ENCODE measurements around the gene MAST4. TPM values are rescaled to one million over a fixed set of nuclear protein-coding genes. Genes with fewer than 3 reads are reported as not detected.

Gene MAST4
- total RNA-seq, 2 donors from 2014 or later, result 50.4 to 60.6 TPM

DNA sequence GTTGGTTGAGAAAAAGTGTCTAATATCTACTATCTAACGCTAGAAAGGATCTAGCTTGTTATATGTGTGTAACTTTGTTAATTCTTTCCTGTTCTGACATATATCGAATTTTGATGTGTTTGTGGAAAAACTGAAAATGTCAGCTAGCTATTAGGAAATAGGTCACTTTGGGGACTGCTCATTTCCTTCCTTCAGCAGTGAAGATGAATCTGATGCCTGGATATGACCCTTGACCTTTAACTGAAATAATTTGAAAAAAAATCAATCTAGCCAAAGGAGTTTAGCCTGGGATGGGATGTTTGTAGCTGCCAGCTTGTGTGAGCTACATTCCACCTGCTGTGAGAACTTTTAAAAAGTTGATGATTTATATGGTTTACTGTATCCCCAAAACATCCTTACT, 533.6 kb downstream of the MAST4 start:
- no peaks in the 10 kb centered on the region for H3K27me3 ChIP-seq
- TF ChIP-seq, protein P1, sequence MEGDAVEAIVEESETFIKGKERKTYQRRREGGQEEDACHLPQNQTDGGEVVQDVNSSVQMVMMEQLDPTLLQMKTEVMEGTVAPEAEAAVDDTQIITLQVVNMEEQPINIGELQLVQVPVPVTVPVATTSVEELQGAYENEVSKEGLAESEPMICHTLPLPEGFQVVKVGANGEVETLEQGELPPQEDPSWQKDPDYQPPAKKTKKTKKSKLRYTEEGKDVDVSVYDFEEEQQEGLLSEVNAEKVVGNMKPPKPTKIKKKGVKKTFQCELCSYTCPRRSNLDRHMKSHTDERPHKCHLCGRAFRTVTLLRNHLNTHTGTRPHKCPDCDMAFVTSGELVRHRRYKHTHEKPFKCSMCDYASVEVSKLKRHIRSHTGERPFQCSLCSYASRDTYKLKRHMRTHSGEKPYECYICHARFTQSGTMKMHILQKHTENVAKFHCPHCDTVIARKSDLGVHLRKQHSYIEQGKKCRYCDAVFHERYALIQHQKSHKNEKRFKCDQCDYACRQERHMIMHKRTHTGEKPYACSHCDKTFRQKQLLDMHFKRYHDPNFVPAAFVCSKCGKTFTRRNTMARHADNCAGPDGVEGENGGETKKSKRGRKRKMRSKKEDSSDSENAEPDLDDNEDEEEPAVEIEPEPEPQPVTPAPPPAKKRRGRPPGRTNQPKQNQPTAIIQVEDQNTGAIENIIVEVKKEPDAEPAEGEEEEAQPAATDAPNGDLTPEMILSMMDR (IDR thresholded peaks at IDR 0.05), result no peak
- no peak overlapping the region for H3K4me3 ChIP-seq
- H3K27ac ChIP-seq, result no peak overlapping the region
- no peaks in the 10 kb centered on the region for H3K9me3 ChIP-seq
- peaks cover 39% of the 10 kb centered on the region for H3K36me3 ChIP-seq
- H3K4me1 ChIP-seq, result no peaks in the 10 kb centered on the region
- DNase-seq (ENCODE audit: low spot score), result no peak

DNA sequence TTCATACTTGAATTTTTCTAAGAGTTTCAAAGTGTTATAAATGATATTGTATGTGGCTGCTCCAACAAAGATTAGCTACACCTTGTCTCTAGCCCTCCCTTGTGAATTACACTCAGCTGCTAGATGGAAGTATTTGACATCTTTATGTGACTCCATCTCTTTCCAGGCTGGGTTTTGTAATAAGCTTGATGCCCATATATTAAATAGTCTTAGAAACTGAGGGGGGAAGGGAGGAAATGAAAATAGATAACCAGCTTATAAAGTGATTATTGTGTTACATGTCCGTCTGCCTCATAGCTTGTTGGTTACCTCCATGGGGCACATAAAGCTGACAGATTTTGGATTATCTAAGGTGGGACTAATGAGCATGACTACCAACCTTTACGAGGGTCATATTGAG, 537.0 kb downstream of the MAST4 start:
- Histone ChIP-seq H3K4me1 (no peaks in the 10 kb centered on the region), H3K27me3 (no peaks in the 10 kb centered on the region), H3K27ac (no peak overlapping the region), H3K9me3 (no peaks in the 10 kb centered on the region), H3K4me3 (no peak overlapping the region), H3K36me3 (peaks cover 72% of the 10 kb centered on the region)
- TF ChIP-seq, protein P1 (IDR thresholded peaks at IDR 0.05), result no peak
- no peak for DNase-seq (ENCODE audit: low spot score)

- Histone ChIP-seq H3K4me1 (no peaks in the 10 kb centered on the region), H3K36me3 (peaks cover 71% of the 10 kb centered on the region), H3K4me3 (no peak overlapping the region), H3K9me3 (no peaks in the 10 kb centered on the region), H3K27ac (no peak overlapping the region), H3K27me3 (no peaks in the 10 kb centered on the region)
- no peak for DNase-seq (ENCODE audit: low spot score)
- TF ChIP-seq, protein P1 (IDR thresholded peaks at IDR 0.05), result no peak
Observed at GRCh38 chr5:67133776-67134175, 537.6 kb downstream of the MAST4 start.

DNA sequence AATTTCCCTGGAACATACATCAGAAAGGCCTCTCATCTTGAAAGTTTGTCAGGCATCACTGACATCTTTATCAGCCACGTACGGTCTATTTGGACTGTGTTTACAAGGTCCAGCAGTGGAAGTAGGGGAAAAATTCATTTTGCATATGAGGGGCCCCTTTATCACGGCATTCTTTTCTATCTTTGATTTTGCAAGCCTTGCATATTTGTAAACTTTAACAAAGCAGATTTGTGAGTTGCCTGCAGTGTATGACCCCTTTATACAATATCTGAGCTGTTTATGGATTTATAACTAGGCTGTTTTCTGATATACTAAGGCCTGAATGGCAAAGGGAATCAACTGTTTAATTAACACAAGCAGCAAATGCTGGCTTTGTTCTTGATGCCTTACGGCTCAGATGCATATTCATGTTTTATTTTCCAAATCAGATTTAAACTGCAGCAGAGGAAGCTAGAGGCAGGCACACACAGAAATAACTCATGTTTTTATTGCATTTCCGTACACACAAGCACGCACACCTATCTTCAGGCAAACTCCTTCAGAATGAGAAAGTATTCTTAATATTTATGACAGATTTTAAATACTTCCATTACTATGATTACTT, 539.3 kb downstream of the MAST4 start:
- no peaks in the 10 kb centered on the region for H3K4me1 ChIP-seq
- no peaks in the 10 kb centered on the region for H3K27me3 ChIP-seq
- DNase-seq (ENCODE audit: low spot score), result no peak
- no peak overlapping the region for H3K27ac ChIP-seq
- no peaks in the 10 kb centered on the region for H3K9me3 ChIP-seq
- no peak overlapping the region for H3K4me3 ChIP-seq
- TF ChIP-seq, protein P1 (IDR thresholded peaks at IDR 0.05), result no peak
- peaks cover 69% of the 10 kb centered on the region for H3K36me3 ChIP-seq

DNA sequence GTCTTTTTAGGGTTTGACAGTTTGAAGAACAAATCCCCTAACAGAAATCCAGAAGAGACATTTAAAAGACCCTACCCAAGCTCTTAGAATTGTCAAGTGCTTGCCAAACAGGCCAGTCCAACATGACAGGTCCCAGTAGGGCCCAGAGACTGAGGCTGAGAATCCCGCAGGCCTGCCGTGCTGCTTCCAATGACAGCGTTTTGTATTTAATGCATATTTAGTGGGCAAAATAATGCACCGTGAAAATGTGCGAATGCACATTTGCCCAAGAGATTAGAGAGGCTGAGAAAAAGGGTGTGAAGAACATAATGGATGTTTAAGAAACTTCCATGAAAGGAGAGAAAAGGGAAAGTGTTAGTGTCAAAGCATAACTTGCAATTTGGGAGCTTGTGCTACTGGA, 542.8 kb downstream of the MAST4 start:
- no peak overlapping the region for H3K4me3 ChIP-seq
- no peak overlapping the region for H3K27ac ChIP-seq
- TF ChIP-seq, protein P1 (IDR thresholded peaks at IDR 0.05), result no peak
- H3K9me3 ChIP-seq, result no peaks in the 10 kb centered on the region
- no peaks in the 10 kb centered on the region for H3K27me3 ChIP-seq
- DNase-seq (ENCODE audit: low spot score), result no peak
- peaks cover 80% of the 10 kb centered on the region for H3K36me3 ChIP-seq
- no peaks in the 10 kb centered on the region for H3K4me1 ChIP-seq

DNA sequence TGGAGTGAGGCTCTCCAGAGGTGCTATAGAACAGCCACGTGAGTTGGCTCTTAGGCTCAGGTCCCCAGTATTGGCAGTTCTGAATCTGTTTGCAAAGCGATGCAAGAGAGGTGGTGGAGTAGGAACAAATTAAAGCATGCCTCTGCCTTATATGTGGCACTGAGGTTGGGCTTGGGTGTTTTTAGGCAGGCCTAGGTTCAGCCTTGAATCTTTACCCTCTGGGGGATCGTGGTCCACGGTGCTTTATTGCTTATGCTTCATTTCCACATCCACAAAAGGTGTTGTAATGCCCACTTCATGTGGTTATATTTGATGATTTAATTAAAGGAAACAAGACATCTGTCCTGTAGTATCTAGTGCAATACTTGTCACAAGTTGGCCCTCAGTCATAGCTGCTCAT, 544.2 kb downstream of the MAST4 start:
- Histone ChIP-seq H3K9me3 (no peaks in the 10 kb centered on the region), H3K27me3 (no peaks in the 10 kb centered on the region), H3K4me3 (no peak overlapping the region), H3K4me1 (no peaks in the 10 kb centered on the region), H3K36me3 (peaks cover 80% of the 10 kb centered on the region), H3K27ac (no peak overlapping the region)
- TF ChIP-seq, protein P1 (IDR thresholded peaks at IDR 0.05), result no peak
- DNase-seq (ENCODE audit: low spot score), result no peak
